ENCODE measurements around the gene TMEM74B.

Gene TMEM74B

GRCh38 chr20:1178103-1178502 lies 6.7 kb downstream of the TMEM74B start:
- no peak for DNase-seq

DNA sequence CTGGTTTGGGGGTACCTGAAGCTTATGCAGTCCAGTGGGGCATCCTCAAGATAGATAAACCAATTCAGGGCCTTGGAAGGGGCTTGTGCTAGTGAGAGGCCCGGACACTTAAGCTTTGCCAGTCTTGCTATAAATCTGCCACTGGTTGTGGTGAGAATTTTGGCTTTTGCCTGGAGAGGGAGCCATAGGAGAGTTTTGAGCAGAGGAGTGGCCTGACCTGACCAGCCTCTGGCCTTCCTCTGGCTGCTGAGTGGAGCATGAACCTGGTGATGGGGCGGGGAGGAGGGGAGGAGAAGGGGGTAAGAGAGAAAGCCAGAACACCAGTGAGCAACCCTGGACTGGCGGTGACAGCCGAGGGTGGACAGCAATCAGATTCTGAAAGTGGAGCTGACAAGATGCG lies 7.1 kb downstream of the TMEM74B start:
- DNase-seq, result no peak

DNA sequence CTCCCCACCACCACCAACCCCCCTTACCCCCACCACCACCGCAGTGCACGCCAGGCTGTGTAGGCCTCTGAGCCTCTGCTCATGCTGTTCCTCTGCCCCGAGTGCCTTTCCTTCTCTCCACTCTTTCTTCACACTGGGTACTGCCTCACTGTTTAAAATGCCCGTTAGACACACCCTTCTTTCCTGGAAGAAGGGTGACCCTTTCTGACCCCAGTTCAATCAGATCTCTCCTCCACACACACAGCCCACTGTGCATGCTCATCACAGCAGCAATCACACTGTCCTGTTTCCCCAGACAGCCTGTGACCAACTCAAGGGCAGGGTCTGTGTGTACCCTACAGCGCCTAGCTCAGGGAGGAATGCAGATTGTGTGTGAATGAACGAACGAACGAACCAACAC lies 10.0 kb downstream of the TMEM74B start:
- no peak for DNase-seq

- no peak for DNase-seq
These were observed 11.1 kb downstream of the TMEM74B start for GRCh38 chr20:1173698-1174097.

- no peak for DNase-seq
These were observed 13.2 kb downstream of the TMEM74B start for GRCh38 chr20:1171461-1172093.

- no peak for DNase-seq
These were observed 15.6 kb downstream of the TMEM74B start for GRCh38 chr20:1169224-1169623.

- DNase-seq, result no peak
These were observed 17.6 kb downstream of the TMEM74B start for GRCh38 chr20:1166948-1167720.

GRCh38 chr20:1165941-1166340 lies 18.8 kb downstream of the TMEM74B start:
- no peak for DNase-seq

- no peak for DNase-seq
These were observed 19.3 kb downstream of the TMEM74B start for GRCh38 chr20:1165521-1165920.

- DNase-seq, result no peak
These were observed 19.9 kb downstream of the TMEM74B start for GRCh38 chr20:1164871-1165270.

DNA sequence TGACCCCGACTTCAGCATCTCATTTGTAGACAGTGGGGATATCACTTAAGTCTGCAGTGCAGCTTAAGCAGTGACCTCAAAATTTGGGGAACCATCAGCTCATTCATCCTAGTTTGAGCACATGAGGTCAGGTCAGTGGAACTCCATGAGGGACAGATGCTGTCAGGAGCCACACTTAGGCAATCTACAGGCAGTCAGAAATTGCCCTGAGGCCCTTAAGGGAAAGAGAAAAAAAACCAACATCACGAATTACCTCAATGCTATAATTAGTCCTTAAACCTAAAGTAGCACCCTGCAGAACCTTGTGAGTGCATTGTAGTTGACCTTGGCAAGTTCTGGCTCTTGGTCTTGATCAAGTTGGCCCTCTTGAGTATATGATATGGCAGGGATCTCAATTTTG lies 21.1 kb downstream of the TMEM74B start:
- DNase-seq, result no peak

GRCh38 chr20:1163105-1163504 lies 21.7 kb downstream of the TMEM74B start:
- DNase-seq, result no peak

GRCh38 chr20:1160991-1161390 lies 23.8 kb downstream of the TMEM74B start:
- DNase-seq, result no peak

DNA sequence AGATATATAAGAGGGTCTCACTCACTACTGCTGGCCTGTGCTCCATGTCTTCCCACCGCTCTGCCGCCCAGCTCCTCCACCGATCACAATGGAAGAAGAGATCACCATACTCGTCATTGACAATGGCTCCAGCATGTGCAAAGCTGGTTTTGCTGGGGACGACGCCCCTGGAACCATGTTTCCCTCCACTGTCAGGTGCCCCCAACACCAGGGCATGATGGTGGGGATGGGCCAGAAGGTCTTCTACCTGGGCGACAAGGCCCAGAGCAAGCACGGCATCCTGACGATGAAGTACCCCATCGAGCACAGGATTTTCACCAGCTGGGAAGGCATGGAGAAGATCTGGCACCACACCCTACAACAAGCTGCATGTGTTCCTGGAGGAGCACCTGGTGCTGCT lies 24.3 kb downstream of the TMEM74B start:
- DNase-seq, result no peak

DNA sequence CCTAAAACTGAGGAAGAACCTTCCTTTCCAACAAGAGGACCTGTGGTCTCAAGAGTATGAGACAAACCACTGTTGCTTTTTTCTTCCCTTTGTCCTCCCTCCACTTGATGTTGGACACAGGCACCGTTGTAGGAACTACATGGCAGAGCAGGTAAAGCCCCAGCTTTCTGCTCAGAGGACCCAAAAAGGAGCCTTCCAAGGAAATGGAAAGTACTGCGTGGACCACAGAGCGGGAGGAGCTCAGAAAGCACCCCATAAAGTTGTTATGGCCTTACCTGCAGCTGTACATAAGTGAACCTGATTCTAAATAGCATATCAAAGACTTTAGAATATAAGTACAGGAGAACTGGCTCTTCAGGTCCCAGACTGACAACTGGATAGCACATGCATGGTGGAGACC lies 29.4 kb downstream of the TMEM74B start:
- no peak for DNase-seq

GRCh38 chr20:1154691-1155090 lies 30.1 kb downstream of the TMEM74B start:
- no peak for DNase-seq

GRCh38 chr20:1154226-1154625 lies 30.6 kb downstream of the TMEM74B start:
- no peak for DNase-seq

GRCh38 chr20:1150968-1151367 lies 33.8 kb downstream of the TMEM74B start:
- no peak for DNase-seq

GRCh38 chr20:1150218-1150617 lies 34.6 kb downstream of the TMEM74B start:
- DNase-seq, result peak in 1 of 2 donors; percentile 9

DNA sequence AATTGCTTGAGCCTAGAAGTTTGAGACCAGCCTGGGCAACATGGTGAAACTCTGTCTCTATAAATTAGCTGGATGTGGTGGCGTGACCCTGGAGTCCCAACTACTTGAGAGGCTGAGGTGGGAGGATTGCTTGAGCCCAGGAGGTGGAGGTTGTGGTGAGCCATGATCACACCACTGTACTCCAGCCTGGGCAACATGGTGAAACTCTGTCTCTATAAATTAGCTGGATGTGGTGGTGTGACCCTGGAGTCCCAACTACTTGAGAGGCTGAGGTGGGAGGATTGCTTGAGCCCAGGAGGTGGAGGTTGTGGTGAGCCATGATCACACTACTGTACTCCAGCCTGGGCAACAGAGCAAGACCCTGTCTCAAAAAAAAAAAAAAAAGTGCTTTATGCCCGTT lies 35.0 kb downstream of the TMEM74B start:
- DNase-seq, result peak in 1 of 2 donors; percentile 2

- DNase-seq, result no peak
These were observed 37.8 kb downstream of the TMEM74B start for GRCh38 chr20:1146957-1147356.

DNA sequence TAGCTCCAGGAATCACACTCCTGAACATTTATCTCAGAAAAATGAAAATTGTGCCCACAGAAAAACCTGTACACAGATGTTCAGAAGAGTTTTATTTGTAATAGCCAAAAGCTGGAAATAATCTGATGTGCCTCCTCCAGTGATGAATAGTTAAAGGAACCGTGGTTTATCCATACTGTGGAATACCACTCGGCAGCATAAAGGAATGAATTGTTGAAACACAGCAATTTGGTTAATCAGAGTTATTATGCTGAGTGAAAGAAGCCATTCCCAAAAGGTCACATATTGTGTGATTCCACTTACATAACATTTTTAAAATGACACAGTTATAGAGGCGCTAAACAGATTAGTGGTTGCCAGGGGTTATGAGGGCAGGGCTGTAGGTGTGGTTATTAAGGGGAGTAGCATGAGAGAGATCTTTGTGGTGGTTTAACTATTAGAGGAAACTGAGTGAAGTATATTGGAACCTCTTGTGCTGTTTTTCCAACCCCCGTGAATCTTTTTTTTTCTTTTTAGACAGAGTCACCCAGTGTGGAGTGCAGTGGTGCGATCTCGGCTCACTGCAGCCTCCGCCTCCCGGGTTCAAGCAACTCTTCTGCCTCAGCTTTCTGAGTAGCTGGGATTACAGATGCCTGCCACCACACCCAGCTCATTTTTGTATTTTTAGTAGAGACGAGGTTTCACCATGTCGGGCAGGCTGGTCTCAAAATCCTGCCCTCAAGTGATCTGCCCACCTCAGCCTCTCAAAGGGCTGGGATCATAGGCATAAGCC lies 40.2 kb downstream of the TMEM74B start:
- DNase-seq, result no peak

DNA sequence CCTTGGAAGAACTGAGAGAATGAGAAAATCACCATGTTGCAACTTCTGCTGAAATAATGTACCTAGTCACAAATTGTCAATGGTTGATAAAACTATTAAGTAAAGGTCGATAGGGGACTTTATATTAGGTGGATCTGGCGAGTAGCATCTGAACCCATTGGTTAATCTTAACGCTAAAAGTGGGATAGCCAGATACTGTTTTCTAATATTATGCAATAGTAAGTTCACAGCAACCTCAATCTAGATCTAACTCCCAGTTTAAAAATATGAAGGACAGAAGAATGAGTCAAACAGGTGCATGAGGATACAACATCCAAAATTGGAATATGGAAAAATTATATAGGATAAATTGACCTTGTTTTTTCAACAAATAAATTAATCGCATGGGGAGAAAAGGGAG lies 47.5 kb downstream of the TMEM74B start:
- DNase-seq, result no peak

DNA sequence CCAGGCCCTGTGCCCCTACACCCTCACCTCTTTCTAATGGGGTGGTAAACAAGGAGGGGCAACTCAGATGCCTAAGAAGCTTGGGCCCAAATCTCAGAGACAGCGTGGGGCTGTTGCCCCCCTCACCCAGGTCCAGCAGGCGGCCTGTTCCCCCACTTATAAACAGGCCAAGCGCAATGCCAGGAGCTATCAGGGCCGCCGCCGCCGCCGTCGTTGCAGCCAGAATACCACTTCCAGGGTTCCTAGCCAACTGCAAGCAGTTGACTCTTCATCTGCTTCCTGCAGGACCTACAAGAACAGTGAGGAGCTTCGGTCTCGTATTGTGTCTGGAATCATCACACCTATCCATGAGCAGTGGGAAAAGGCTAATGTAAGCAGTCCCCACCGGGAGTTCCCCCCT lies 49.9 kb downstream of the TMEM74B start:
- no peak for DNase-seq
